ENCODE results near the gene SMIM30.
"Not testable (repeated sequence)": the region's sequence is repeated elsewhere in the genome, so short reads cannot be mapped to it uniquely, and the experiment has no call there.

Gene SMIM30

GRCh38 chr7:113118074-113118959 lies at the start of gene SMIM30:
SMIM30 (minus strand) TSS chr7:113118554; CDS start chr7:113117578, 976 bp downstream.
- in situ Hi-C loops (cut with MboI; ENCODE audit: low sequenced_read_pairs, unreplicated experiment), result no loop called here
- no peak for TF ChIP-seq CTCF (IDR thresholded peaks at IDR 0.05; ENCODE audit: borderline replicate concordance, control extremely low read depth, extremely low read depth, insufficient read depth, missing control alignments)
- DNase-seq (ENCODE audit: low spot score), result peak; percentile 75

- in situ Hi-C loops (cut with MboI; ENCODE audit: low sequenced_read_pairs, unreplicated experiment), result loop anchor here (25.0 kb wide), 1 partner anchor 246 kb away; no protein-coding TSS in a partner anchor
These were observed 47.8 kb upstream of the SMIM30 start for GRCh38 chr7:113166176-113166575.

GRCh38 chr7:113161050-113161449 lies 42.7 kb upstream of the SMIM30 start:
- TF ChIP-seq CTCF (IDR thresholded peaks at IDR 0.05; ENCODE audit: borderline replicate concordance, control extremely low read depth, extremely low read depth, insufficient read depth, missing control alignments), result no peak
- in situ Hi-C loops (cut with MboI; ENCODE audit: low sequenced_read_pairs, unreplicated experiment), result loop anchor here (25.0 kb wide), 1 partner anchor 251 kb away; no protein-coding TSS in a partner anchor
- no peak for DNase-seq (ENCODE audit: low spot score)

More at GRCh38 chr7:113166176-113166575, 47.8 kb upstream of the SMIM30 start:
- DNase-seq (ENCODE audit: low spot score), result not testable (repeated sequence)

GRCh38 chr7:113159746-113160339 lies 41.5 kb upstream of the SMIM30 start:
- TF ChIP-seq CTCF (IDR thresholded peaks at IDR 0.05; ENCODE audit: borderline replicate concordance, control extremely low read depth, extremely low read depth, insufficient read depth, missing control alignments), result peak; percentile 43
- in situ Hi-C loops (cut with MboI; ENCODE audit: low sequenced_read_pairs, unreplicated experiment), result loop anchor here (25.0 kb wide), 1 partner anchor 252 kb away; no protein-coding TSS in a partner anchor
- DNase-seq (ENCODE audit: low spot score), result no peak

GRCh38 chr7:113158756-113159155 lies 40.4 kb upstream of the SMIM30 start:
- in situ Hi-C loops (cut with MboI; ENCODE audit: low sequenced_read_pairs, unreplicated experiment), result loop anchor here (25.0 kb wide), 1 partner anchor 254 kb away; no protein-coding TSS in a partner anchor
- DNase-seq (ENCODE audit: low spot score), result no peak
- no peak for TF ChIP-seq CTCF (IDR thresholded peaks at IDR 0.05; ENCODE audit: borderline replicate concordance, control extremely low read depth, extremely low read depth, insufficient read depth, missing control alignments)

- DNase-seq (ENCODE audit: low spot score), result no peak
- no peak for TF ChIP-seq CTCF (IDR thresholded peaks at IDR 0.05; ENCODE audit: borderline replicate concordance, control extremely low read depth, extremely low read depth, insufficient read depth, missing control alignments)
- in situ Hi-C loops (cut with MboI; ENCODE audit: low sequenced_read_pairs, unreplicated experiment), result loop anchor here (25.0 kb wide), 1 partner anchor 258 kb away; no protein-coding TSS in a partner anchor
These were observed 35.8 kb upstream of the SMIM30 start for GRCh38 chr7:113154117-113154516.

- DNase-seq (ENCODE audit: low spot score), result no peak
- in situ Hi-C loops (cut with MboI; ENCODE audit: low sequenced_read_pairs, unreplicated experiment), result no loop called here
- TF ChIP-seq CTCF (IDR thresholded peaks at IDR 0.05; ENCODE audit: borderline replicate concordance, control extremely low read depth, extremely low read depth, insufficient read depth, missing control alignments), result no peak
These were observed 26.5 kb upstream of the SMIM30 start for GRCh38 chr7:113144817-113145216.

All from GM13976 (cell line).